Lung (tissue), 12 donors: ENCODE results near the gene OTOP3. TPM values are rescaled to one million over a fixed set of nuclear protein-coding genes. Genes with fewer than 3 reads are reported as not detected.

ENCODE experiments used
- ATAC-seq: fragments of 200-7000 bp; cut with Tn5 transposase; one replicate; pipeline ENCODE4 v1.9.1; 2020; ENCODE audit warnings: moderate number of reproducible peaks; ENCODE audit not compliant: insufficient read depth, low FRiP score
- DNase-seq, 3 donors: peaks; one replicate each; pipeline ENCODE4 v3.0.0-alpha.2; 2013 to 2017
- H3K27ac ChIP-seq, 2 donors: one replicate each; pipeline ENCODE4 v1.5.1; 2013; ENCODE audit warnings: mild to moderate bottlenecking in 2 of 2, moderate library complexity in 2 of 2, control low read depth in 1 of 2, inconsistent platforms in 1 of 2, low read depth in 1 of 2, low read length in 1 of 2
- H3K27me3 ChIP-seq, 3 donors: one replicate each; pipeline ENCODE4 v1.5.1; 2013; ENCODE audit warnings: low read length in 2 of 3; ENCODE audit not compliant: control insufficient read depth in 3 of 3, insufficient read depth in 3 of 3
- H3K36me3 ChIP-seq, 4 donors: one replicate each; pipeline ENCODE4 v1.5.1; 2013; ENCODE audit warnings: low read length in 4 of 4, mild to moderate bottlenecking in 1 of 4, moderate library complexity in 1 of 4; ENCODE audit not compliant: control insufficient read depth in 4 of 4, insufficient read depth in 4 of 4
- H3K4me1 ChIP-seq, 5 donors: one replicate each; pipeline ENCODE4 v1.5.1; 2013; ENCODE audit warnings: low read length in 5 of 5, mild to moderate bottlenecking in 2 of 5, moderate library complexity in 1 of 5; ENCODE audit not compliant: control insufficient read depth in 5 of 5, insufficient read depth in 5 of 5
- H3K4me3 ChIP-seq: one replicate; pipeline ENCODE4 v1.5.1; 2013; ENCODE audit warnings: mild to moderate bottlenecking, control low read depth, moderate library complexity
- H3K9ac ChIP-seq, 2 donors: one replicate each; pipeline ENCODE4 v1.5.1; 2013; ENCODE audit warnings: low read length in 2 of 2, control low read depth in 1 of 2; ENCODE audit not compliant: insufficient read depth in 1 of 2
- H3K9me3 ChIP-seq, 4 donors: one replicate each; pipeline ENCODE4 v1.5.1; 2013; ENCODE audit warnings: low read length in 3 of 4, mild to moderate bottlenecking in 1 of 4, moderate library complexity in 1 of 4; ENCODE audit not compliant: control insufficient read depth in 4 of 4, insufficient read depth in 3 of 4
- CTCF ChIP-seq: IDR thresholded peaks from 2 replicates; pipeline ENCODE4 v1.5.1; 2012; ENCODE audit warnings: mild to moderate bottlenecking; ENCODE audit errors: control extremely low read depth, extremely low read depth
- WGBS, 2 donors: extraction: QIAGEN DNeasy Blood & Tissue Kit; methylation state at CpG; one replicate each; pipeline ENCODE4 v1.1.7; 2013; 5-methylcytosine and 5-hydroxymethylcytosine counted together
- polyA plus RNA-seq, 2 donors: library from polyadenylated mRNA; stranded (reverse); fragments of 200-250 nt; gene quantifications; one replicate each; pipeline ENCODE4 v1.2.1, GENCODE V29; 2013
- total RNA-seq, 2 donors: library from RNA; depleted of rRNA in 1 of 2; stranded (reverse); fragments of >200 nt in 1 of 2; gene quantifications; one replicate each; pipeline ENCODE4 v1.2.1, GENCODE V29; 2014 to 2021
- donor health status: control.
- donor health status: control.
- donor health status: Bipolar disorder and iron deficiency.
- donor health status: healthy.
- donor health status: DM: yes; HTN: yes; CAD: no.

The OTOP3 gene
- total and polyA plus RNA-seq, 4 donors = not detected

GRCh38 chr17:74920642-74921025, 15.1 kb upstream of the OTOP3 start:
- TF ChIP-seq CTCF = no peak
- H3K4me3 ChIP-seq = no peak overlapping the region
- DNase-seq (no peak), ATAC-seq (no peak)
- H3K27me3 ChIP-seq = peaks cover 2 to 39% (median 39%) of the 10 kb centered on the region in 3 donors
- H3K27ac ChIP-seq = no peak overlapping the region
- no peak overlapping the region for H3K9ac ChIP-seq
- H3K36me3 ChIP-seq = no peaks in the 10 kb centered on the region
- H3K9me3 ChIP-seq = no peaks in the 10 kb centered on the region
- 48 to 82% methylated on average over 6 of the region's 6 CpGs for WGBS, 2 donors
- peaks cover 0 to 16% (median 3%) of the 10 kb centered on the region in 5 donors for H3K4me1 ChIP-seq

- H3K4me1 ChIP-seq = peaks cover 0 to 16% (median 3%) of the 10 kb centered on the region in 5 donors
- no peak for ATAC-seq
- no peak for TF ChIP-seq CTCF
- H3K4me3 ChIP-seq = no peak overlapping the region
- peak in 2 of 3 donors; percentile 14 to 25 for DNase-seq
- no peak overlapping the region for H3K27ac ChIP-seq
- H3K27me3 ChIP-seq = peaks cover 0 to 44% (median 44%) of the 10 kb centered on the region in 3 donors
- no peak overlapping the region for H3K9ac ChIP-seq
- no peaks in the 10 kb centered on the region for H3K36me3 ChIP-seq
- no peaks in the 10 kb centered on the region for H3K9me3 ChIP-seq
- 49 to 76% methylated on average over 19 of the region's 19 CpGs for WGBS, 2 donors
These were observed 14.5 kb upstream of the OTOP3 start for GRCh38 chr17:74921026-74921681.

GRCh38 chr17:74921769-74922168, 13.9 kb upstream of the OTOP3 start:
- H3K4me1 ChIP-seq = peaks cover 0 to 16% (median 3%) of the 10 kb centered on the region in 5 donors
- no peaks in the 10 kb centered on the region for H3K36me3 ChIP-seq
- H3K9ac ChIP-seq = no peak overlapping the region
- peaks cover 0 to 50% (median 47%) of the 10 kb centered on the region in 3 donors for H3K27me3 ChIP-seq
- ATAC-seq (no peak), DNase-seq (no peak)
- no peak overlapping the region for H3K4me3 ChIP-seq
- H3K9me3 ChIP-seq = no peaks in the 10 kb centered on the region
- WGBS, 2 donors = 98 to 100% methylated on average over 2 of the region's 2 CpGs
- no peak overlapping the region for H3K27ac ChIP-seq
- TF ChIP-seq CTCF = no peak
